ENCODE data around the gene RBP3.

RBP3 gene

GRCh38 chr10:47401874-47402640 lies 53.9 kb downstream of the RBP3 start:
- DNase-seq (ENCODE audit: low read depth) = no peak

GRCh38 chr10:47402641-47403301 lies 54.6 kb downstream of the RBP3 start:
- DNase-seq (ENCODE audit: low read depth) = no peak

GRCh38 chr10:47403446-47404318 lies 55.5 kb downstream of the RBP3 start:
- DNase-seq (ENCODE audit: low read depth) = no peak

- no peak for DNase-seq (ENCODE audit: low read depth)
Measured at GRCh38 chr10:47404446-47404845, 56.3 kb downstream of the RBP3 start.

GRCh38 chr10:47404937-47405336 lies 56.8 kb downstream of the RBP3 start:
- DNase-seq (ENCODE audit: low read depth) = no peak

- no peak for DNase-seq (ENCODE audit: low read depth)
Measured at GRCh38 chr10:47405857-47406547, 57.8 kb downstream of the RBP3 start.

GRCh38 chr10:47406548-47406869 lies 58.3 kb downstream of the RBP3 start:
- DNase-seq (ENCODE audit: low read depth) = no peak

GRCh38 chr10:47406870-47407691 lies 58.9 kb downstream of the RBP3 start:
- no peak for DNase-seq (ENCODE audit: low read depth)

All from stimulated activated CD8-positive, alpha-beta memory T cell treated with anti-CD3 and anti-CD28 coated beads, Interleukin-12 subunit alpha, Interleukin-12 subunit beta, amount 100 ng/mL, for 1 hour (primary cell).